Uterus (tissue), 4 donors: ENCODE data around the gene KRT28. TPM values are rescaled to one million over a fixed set of nuclear protein-coding genes. Genes with fewer than 3 reads are reported as not detected.

Experiments
- total RNA-seq, 4 donors: library from RNA; depleted of rRNA in 3 of 4; stranded (reverse); fragments of >200 nt in 3 of 4; gene quantifications; one replicate each; pipeline versions ENCODE4 v1.1.0 to v1.2.4, GENCODE V29; 2014 to 2023
- donor health status: DM: yes; HTN: yes; CAD: no.

KRT28 gene
- total RNA-seq, 4 donors from 2014 or later = not detected

Other genes starting within 250 kb of the KRT28 start
- under 1 TPM in 1 of 4 donors, not detected in 3; 0.14 TPM for gene CCR7, start 234.5 kb downstream of the KRT28 start, total RNA-seq
- 100 to 1,000 TPM; 109 to 401 (median 159) TPM for gene SMARCE1, start 152.1 kb downstream of the KRT28 start, total RNA-seq
- gene KRT222, start 134.8 kb downstream of the KRT28 start, total RNA-seq = 1 to 10 TPM in 3 of 4 donors, not detected in 1; 1.6 to 4.2 (median 2.6) TPM
- gene KRT24, start 96.2 kb downstream of the KRT28 start, total RNA-seq = not detected
- not detected for gene KRT25, start 44.6 kb downstream of the KRT28 start, total RNA-seq
- gene KRT26, start 27.8 kb downstream of the KRT28 start, total RNA-seq = not detected
- not detected for gene KRT27, start 17.4 kb downstream of the KRT28 start, total RNA-seq
- gene KRT10, start 22.7 kb upstream of the KRT28 start, total RNA-seq = 10 to 100 TPM in 2 of 4 donors, 1 to 10 TPM in 1, not detected in 1; 6.9 to 47.1 (median 39.8) TPM
- gene KRT12, start 67.3 kb upstream of the KRT28 start, total RNA-seq = not detected
- gene KRT20, start 85.3 kb upstream of the KRT28 start, total RNA-seq = under 1 TPM in 3 of 4 donors, not detected in 1; 0.26 to 0.83 (median 0.29) TPM
- gene KRT23, start 137.7 kb upstream of the KRT28 start, total RNA-seq = 1 to 10 TPM in 1 of 4 donors, under 1 TPM in 1, not detected in 2; 0.79 to 3.1 TPM
- gene KRT39, start 167.0 kb upstream of the KRT28 start, total RNA-seq = not detected
- under 1 TPM in 1 of 4 donors, not detected in 3; 0.21 TPM for gene KRT40, start 184.4 kb upstream of the KRT28 start, total RNA-seq
- gene KRTAP3-3, start 194.2 kb upstream of the KRT28 start, total RNA-seq = not detected
- not detected for gene KRTAP3-2, start 199.9 kb upstream of the KRT28 start, total RNA-seq
- not detected for gene KRTAP3-1, start 209.2 kb upstream of the KRT28 start, total RNA-seq
- gene KRTAP1-5, start 227.2 kb upstream of the KRT28 start, total RNA-seq = not detected
- gene KRTAP1-4, start 230.2 kb upstream of the KRT28 start, total RNA-seq = not detected
- gene KRTAP1-3, start 234.9 kb upstream of the KRT28 start, total RNA-seq = not detected
- not detected for gene KRTAP1-1, start 241.5 kb upstream of the KRT28 start, total RNA-seq
- gene KRTAP2-1, start 247.4 kb upstream of the KRT28 start, total RNA-seq = not detected